HCEC 1CT (cell line): ENCODE data around the gene RASAL2.
"Not testable (repeated sequence)": the region's sequence is repeated elsewhere in the genome, so short reads cannot be mapped to it uniquely, and the experiment has no call there.

Experiments used
- DNase-seq: peaks from one replicate; pipeline ENCODE4 v3.0.0-alpha.2; 2017

The RASAL2 gene

GRCh38 chr1:178168536-178168935, 74.6 kb downstream of the RASAL2 start:
- DNase-seq = peak; percentile 62

DNA sequence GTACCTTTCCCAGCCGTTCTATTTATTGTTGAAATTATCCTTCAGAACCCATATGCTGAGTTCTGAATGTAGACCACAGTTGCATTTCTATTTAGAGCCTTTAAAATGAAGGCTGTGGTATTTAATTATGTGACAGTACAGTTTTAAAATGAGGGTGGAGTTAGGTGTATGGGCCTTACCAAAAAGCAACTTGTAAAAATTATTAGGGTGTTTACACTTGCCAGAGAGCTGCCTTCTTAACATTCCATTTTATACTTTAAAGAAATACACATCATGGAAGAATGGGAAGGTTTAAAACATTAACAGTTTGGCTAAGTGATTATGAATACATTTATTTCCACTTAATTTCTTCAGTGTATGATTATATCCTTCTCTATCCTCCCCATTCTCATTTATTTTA, 75.7 kb downstream of the RASAL2 start:
- DNase-seq = no peak

GRCh38 chr1:178172939-178173338, 79.0 kb downstream of the RASAL2 start:
- DNase-seq = no peak

DNA sequence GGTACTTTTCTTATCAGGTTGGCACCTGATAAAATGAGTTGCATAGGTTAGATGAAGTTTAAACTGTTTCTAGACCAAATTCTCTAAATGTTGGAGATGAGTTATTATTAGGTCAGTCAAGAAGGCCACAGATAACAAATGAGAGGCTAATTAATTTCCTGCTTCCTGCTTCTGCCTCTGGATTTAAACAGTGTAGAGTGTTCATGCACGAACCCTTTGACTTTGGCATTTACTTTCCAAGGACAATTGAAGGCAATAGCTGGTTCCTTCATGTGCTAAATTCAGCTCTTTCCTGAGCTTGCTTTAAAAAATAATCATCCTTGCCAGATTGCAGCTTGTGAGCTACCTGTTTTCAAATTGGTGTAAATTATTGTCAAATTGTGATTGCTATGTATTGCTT, 80.6 kb downstream of the RASAL2 start:
- DNase-seq = no peak

DNA sequence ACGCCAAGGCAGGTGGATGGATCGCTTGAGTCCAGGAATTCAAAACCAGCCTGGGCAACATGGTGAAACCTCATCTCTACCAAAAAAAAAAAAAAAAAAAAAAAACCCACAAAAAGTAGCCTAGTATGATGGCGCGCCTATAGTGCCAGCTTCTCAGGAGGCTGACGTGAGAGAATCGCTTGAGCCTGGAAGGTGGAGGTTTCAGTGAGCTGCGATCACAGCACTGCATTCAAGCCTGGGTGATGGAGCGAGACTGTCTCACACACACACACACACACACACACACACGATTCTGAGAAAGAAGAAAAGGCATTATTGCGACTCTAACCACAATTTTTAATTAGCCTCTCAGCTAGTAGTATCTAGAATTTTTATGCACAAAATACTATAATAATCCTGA, 86.5 kb downstream of the RASAL2 start:
- DNase-seq = no peak

- no peak for DNase-seq
These were observed 89.9 kb downstream of the RASAL2 start for GRCh38 chr1:178183796-178184195.

GRCh38 chr1:178188306-178188705, 94.4 kb downstream of the RASAL2 start:
- DNase-seq = no peak

GRCh38 chr1:178189814-178190213, 95.9 kb downstream of the RASAL2 start:
- DNase-seq = peak; percentile 28

DNA sequence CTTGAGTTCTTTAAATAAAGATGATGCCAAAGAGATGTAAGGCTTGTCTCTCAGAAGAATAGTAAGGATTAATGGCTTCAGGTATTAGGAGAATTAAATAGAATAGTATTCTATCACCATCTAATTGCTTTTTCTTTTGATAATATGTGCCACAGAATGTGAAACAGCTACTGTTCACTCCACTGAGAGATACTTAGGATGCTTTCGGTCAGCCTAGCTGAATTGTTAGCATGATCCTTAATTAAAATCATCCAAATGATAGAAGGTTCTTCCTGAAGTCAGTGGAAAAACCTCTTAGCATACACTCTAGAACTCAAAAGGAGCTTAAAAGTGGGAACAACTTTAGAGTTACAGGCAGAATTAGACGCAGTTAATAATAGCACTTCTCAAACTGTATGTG, 97.0 kb downstream of the RASAL2 start:
- no peak for DNase-seq

GRCh38 chr1:178192686-178193085, 98.8 kb downstream of the RASAL2 start:
- peak; percentile 78 for DNase-seq

DNA sequence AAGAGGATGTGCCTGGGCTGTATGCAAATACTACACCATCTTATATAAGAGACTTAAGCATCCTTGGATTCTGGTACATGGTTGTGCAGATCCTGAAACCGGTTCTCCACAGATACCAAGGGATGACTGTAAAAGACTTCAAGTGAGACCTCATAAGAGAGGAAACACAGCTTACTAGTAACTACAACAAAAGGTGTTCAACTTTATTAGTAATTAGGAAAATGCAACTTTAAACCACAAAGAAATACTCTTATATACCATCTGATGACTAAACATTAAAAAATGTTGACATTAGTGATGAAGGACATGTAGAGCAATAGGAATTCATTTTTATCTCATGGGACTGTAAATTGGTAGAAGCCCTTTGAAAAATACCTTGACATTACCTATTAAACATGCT, 102.7 kb downstream of the RASAL2 start:
- DNase-seq = peak; percentile 11

- not testable (repeated sequence) for DNase-seq
These were observed 108.2 kb downstream of the RASAL2 start for GRCh38 chr1:178202095-178202494.

DNA sequence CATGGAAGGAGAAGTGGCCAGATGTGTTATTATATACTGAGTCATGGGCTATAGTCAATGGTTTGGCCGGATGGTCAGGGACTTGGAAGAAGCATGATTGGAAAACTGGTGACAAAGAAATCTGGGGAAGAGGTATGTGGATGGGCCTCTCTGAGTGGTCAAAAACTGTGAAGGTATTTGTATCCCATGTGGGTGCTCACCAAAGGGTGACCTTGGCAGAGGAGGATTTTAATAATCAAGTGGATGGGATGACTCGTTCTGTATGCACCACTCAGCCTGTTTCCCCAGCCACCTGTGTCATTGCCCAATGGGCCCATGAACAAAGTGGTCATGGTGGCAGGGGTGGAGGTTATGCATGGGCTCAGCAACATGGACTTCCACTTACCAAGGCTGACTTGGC, 108.6 kb downstream of the RASAL2 start:
- DNase-seq = not testable (repeated sequence)

DNA sequence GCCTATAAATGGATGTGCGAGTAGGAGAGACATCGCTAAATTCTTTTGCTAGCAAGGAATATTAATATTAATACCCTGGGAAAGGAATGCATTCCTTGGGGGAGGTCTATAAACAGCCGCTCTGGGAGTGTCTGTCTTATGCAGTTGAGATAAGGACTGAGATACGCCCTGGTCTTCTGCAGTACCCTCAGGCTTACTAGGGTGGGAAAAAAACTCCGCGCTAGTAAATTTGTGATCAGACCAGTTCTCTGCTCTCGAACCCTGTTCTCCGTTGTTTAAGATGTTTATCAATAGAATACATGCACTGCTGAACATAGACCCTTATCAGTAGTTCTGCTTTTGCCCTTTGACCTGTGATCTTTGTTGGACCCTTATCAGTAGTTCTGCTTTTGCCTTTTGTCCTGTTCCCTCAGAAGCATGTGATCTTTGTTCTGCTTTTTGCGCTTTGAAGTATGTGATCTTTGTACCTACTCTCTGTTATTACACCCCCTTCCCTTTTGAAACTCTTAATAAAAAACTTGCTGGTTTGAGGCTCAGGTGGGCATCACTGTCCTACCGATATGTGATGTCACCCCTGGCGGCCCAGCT, 114.5 kb downstream of the RASAL2 start:
- DNase-seq = not testable (repeated sequence)

GRCh38 chr1:178209935-178210334, 116.0 kb downstream of the RASAL2 start:
- no peak for DNase-seq

DNA sequence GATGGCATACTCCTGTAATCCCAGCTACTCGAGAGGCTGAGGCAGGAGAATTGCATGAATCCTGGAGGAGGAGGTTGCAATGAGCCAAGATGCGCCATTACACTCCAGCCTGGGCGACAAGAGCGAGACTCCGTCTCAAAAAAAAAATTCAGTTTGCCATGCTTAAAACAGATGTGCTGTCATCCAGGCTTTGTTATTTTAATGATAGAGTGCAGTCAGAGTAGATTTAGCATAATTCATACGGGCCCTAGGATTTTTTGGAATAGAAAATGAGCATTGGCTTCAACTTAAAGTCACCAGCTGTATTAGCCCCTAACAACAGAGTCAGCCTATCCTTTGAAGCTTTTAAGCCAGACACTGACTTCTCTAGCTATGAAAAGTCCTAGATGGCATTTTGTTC, 124.6 kb downstream of the RASAL2 start:
- no peak for DNase-seq

- DNase-seq = peak; percentile 76
These were observed 126.2 kb downstream of the RASAL2 start for GRCh38 chr1:178220094-178220493.

DNA sequence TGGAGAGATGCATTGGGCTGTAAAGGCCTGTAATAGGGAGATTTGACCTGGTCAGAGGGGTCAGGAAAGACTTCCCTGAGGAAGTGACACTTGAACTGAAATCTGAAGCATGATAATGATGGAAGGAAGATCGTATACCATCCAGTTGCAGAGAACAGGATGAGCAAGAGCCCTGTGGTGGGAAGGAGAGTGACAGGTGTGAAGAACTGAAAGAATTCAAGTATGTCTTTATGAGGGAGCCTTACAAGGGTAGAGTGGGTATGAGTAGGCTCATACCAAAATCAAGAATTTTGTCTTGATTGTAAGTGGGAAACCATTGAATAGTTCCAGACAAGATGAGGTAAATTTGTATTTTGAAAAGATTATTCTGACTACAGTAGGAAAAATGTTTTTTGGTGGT, 129.4 kb downstream of the RASAL2 start:
- DNase-seq = no peak

DNA sequence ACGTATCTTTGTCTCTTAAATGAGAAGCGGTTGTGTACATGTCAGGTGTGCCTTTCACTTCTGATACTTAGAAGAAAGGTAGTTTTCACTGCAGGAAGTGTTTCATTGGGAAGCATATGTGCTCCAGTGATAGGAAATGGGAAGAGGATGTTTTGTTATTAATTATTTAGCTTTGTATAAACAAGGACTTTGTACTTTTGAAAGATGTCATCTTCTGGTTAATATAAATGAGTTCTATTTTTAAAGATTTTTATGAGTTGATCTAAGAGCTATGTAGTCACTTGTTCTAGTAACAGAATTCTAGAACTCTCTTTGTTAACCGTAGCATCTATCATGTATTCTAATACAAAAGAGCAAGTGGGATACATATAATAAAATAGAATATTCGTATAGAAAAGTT, 130.5 kb downstream of the RASAL2 start:
- no peak for DNase-seq

GRCh38 chr1:178230881-178231409, 137.0 kb downstream of the RASAL2 start:
- no peak for DNase-seq

DNA sequence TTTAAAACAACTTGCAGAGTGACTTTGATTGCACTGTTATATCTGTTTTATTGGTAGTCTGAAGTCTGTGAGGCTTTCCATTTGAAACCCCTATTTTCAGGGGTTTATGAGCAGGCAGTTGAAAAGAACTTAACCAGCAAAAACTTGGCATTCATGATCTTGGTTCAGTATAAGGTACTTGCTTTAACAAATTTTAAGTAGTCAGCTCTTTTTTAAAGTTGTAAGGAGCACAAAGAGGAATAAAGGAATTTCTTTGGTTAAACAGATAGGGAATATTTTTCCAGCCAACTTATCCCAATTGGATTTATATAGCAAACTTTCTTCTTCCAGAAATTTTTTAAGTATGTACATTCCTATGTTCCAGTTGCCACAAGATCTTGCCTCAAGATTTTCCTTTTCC, 138.2 kb downstream of the RASAL2 start:
- no peak for DNase-seq

GRCh38 chr1:178232949-178233348, 139.0 kb downstream of the RASAL2 start:
- DNase-seq = no peak

GRCh38 chr1:178237121-178237520, 143.2 kb downstream of the RASAL2 start:
- no peak for DNase-seq

DNA sequence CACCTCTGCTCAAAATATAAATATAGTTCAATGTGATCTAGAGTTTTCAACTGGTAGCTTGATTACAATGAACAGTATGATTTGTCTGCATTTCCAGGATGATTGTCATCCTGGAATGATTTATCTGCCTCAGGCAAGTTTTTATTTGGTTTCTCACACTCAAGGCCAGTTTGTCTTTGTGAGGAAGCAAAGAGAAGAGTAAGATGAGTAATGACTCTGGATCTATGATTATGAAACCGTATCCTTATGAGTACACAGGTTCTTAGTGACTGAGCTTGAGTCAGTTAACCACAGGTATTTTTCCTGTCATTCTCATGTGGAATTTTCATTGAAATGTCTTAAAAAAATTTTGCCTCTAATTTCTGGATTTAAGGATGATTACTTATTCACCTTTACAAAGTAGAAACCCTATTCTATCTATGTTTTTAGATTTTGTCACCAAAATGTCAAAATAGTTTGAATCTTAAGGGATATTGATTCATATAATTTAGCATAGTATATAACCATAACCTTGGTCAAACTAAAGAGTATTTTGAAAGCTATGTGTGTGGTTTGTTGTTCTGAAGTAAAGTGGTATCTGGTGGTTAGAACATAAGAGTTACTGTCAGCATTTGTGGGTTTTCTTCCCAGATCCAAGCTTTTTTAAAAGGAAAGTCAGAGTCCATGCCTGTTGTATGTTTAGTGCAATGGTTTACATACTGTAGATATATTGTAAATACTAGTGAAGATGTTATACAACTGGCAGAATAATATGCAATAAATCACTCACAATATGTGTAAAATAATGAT, 145.0 kb downstream of the RASAL2 start:
- DNase-seq = peak; percentile 99

- peak; percentile 85 for DNase-seq
These were observed 147.2 kb downstream of the RASAL2 start for GRCh38 chr1:178241057-178241456.
